Stimulated activated CD4-positive, alpha-beta T cell treated with anti-CD3 and anti-CD28 coated beads, Interleukin-1b, Interleukin-23, amount 100 ng/mL, for 48 hours (primary cell): ENCODE measurements around the gene LRMDA.

Source experiments
- DNase-seq: peaks from one replicate; pipeline ENCODE4 v3.0.0-alpha.2; 2020

Gene LRMDA

GRCh38 chr10:75544386-75544785 lies 113.0 kb downstream of the LRMDA start:
- no peak for DNase-seq

DNA sequence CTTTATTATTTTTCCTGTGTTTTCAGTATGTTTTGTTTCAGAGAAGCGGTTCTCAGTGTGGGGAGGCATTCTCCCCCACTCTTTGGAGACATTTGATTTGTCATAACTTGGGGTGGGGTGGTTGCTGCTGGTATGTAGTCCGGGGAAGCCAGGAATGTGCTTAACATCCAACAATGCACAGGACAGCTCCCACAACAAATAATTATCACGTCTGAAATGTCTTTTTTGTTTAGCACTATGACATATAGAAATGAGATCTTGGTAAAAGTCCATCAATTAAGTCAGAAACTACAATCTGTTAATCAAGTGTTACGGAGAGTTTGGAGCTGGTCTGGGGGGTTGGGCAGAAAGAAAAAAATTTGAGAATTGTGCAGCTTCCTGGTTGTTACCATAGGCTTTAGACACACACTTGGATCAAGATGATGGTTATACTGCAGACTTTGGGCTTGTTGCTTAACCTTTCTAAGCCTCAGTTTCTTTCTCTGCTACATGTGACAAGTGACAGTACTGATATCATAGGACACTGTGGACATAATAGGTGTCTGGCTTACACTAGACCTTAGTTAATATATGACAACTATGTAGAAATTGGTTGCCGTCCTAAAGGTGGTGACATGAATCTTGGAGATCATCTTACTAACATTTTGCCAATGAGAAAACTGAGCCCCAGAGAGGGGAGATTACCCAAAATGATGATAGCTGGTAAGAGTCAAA lies 113.7 kb downstream of the LRMDA start:
- DNase-seq = no peak

GRCh38 chr10:75546004-75546403 lies 114.6 kb downstream of the LRMDA start:
- DNase-seq = no peak

GRCh38 chr10:75547391-75548298 lies 116.2 kb downstream of the LRMDA start:
- no peak for DNase-seq

- no peak for DNase-seq
Measured at GRCh38 chr10:75548356-75548755, 116.9 kb downstream of the LRMDA start.

GRCh38 chr10:75550191-75550590 lies 118.8 kb downstream of the LRMDA start:
- DNase-seq = no peak

DNA sequence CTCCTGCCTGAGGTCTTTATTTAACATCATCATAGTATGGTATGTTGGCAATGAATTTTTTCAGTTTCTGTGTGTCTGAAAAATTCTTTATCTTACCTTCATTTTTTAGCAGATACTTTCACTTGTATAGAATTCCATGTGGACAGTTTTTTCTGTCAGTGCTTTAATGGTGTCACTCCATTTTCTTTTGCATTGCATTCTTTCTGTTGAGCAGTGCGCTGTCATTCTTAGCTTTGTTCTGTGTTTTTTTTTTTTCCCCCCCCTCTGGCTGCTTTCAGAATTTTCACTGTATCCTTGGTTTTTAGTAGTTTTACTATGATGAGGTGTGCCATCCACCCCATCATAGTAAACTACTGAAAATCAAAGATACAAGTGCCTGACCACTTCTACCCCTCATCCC lies 120.7 kb downstream of the LRMDA start:
- DNase-seq = no peak

DNA sequence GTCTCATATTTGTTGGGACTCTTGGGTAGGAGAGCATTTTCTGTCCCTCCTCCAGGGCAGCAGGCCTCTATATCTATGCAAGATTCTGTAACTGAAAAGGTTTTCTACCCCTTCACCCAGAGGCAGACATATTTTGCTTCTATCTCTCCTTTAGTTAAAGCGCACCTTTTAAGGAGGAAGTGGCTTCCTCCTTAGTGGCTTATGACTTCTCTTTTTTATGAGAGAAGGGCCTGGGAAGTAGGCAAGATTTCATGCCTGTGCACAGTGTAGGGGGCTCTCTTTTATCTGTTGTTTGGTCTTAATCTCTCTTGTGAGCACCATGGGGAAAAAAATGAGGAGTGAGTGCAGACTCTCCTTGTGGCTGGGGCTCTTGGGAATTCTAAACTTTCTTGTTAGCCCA lies 122.1 kb downstream of the LRMDA start:
- no peak for DNase-seq

GRCh38 chr10:75555323-75555722 lies 123.9 kb downstream of the LRMDA start:
- no peak for DNase-seq

- no peak for DNase-seq
Measured at GRCh38 chr10:75556320-75556719, 124.9 kb downstream of the LRMDA start.

- no peak for DNase-seq
Measured at GRCh38 chr10:75565286-75566251, 134.1 kb downstream of the LRMDA start.

GRCh38 chr10:75568450-75569130 lies 137.2 kb downstream of the LRMDA start:
- DNase-seq = no peak

- DNase-seq = no peak
Measured at GRCh38 chr10:75569506-75569905, 138.1 kb downstream of the LRMDA start.

GRCh38 chr10:75572478-75572877 lies 141.1 kb downstream of the LRMDA start:
- DNase-seq = no peak

- no peak for DNase-seq
Measured at GRCh38 chr10:75575940-75576339, 144.5 kb downstream of the LRMDA start.

DNA sequence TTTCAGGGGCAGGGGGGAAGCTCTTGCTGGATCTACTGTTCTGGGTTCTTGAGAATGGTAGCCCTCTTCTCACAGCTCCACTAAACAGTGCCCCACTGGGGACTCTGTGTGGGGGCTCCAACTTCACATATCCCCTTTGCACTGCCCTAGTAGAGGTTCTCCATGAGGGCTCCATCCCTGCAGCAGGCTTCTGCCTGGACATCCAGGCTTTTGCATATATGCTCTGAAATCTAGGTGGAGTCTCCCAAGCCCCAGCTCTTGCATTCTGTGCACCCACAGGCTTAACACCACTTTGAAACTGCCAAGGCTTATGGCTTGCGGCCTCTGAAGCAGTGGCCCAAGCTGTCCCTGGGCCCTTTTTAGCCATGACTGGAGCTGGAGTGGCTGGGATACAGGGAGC lies 150.7 kb downstream of the LRMDA start:
- DNase-seq = no peak

GRCh38 chr10:75585294-75585693 lies 153.9 kb downstream of the LRMDA start:
- DNase-seq = no peak

- DNase-seq = no peak
Measured at GRCh38 chr10:75586814-75587213, 155.4 kb downstream of the LRMDA start.

- DNase-seq = no peak
Measured at GRCh38 chr10:75588031-75588430, 156.6 kb downstream of the LRMDA start.

DNA sequence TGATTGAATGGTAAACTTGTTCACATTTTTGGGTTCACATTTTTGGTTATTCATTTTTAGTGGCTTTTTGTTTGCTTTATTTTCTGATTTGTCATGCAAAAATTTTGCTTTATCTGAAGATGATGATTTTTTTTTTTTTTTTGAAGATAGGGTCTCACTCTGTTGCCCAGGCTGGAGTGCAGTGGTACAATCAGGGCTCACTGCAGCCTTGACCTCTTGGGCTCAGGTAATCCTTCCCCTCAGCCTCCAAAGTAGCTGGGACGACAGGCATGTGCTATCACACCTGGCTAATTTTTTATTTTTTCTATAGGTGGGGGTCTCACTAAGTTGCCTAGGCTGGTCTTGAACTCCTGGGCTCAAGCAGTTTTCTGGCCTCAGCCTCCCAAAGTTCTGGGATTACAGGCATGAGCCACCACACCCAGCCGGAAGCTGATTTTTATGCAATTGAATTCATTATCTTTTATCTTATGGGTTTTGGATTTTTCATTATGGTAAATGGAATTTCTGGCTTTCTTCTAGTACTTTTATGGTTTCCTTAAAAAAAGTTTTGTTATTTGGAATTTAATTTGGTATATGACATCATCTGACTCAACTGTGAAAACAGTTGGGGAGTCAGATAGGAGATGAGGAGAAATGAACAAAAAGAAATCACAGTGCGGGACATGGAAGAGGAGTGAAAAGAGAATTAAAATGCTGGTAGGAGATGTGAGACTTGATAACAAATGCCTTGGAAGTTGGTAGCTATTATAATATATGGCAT lies 158.7 kb downstream of the LRMDA start:
- DNase-seq = no peak

DNA sequence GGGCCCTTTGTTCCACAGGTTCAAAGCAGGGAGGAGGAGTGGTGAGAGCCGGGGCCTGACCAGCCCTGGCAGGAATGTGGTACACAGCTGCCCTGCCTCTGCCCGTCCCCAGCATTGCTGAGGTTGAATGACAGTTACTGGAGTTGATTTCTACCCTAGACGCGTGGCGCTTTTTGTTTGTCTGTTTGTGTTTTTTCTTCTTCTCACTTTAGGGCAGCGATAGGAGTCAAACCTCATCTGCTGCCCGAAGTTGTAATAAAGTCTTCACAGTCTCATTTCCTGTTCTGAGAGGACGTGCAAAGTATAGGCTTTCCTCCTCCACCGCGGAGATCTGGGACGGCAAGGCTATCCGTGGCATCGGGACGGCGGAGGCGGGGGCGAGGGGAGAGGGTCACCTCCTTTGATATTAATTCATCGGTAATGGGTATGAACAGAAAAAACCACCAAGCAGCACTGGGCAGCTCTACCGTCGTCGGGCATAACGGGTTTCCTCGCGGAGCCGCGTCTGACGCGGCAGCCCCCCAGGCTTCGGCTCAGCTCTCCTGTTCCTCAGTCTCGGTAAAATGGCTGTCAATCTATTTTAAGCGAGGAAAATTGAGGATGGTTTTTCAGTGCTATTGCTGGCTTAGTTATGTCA lies 160.8 kb downstream of the LRMDA start:
- no peak for DNase-seq
